HEK293 (cell line): ENCODE data around the gene OSBPL1A.

ENCODE experiments used
- CTCF ChIA-PET: fragments of 350-600 bp; formaldehyde crosslinking; extraction: SDS; loops from one replicate; lab custom pipeline; 2021; ENCODE audit warnings: antibody characterized with exemption; lab: Yijun Ruan, JAX
- POLR2A ChIA-PET: fragments of 300-600 bp; formaldehyde crosslinking; extraction: SDS; loops from one replicate; lab custom pipeline; 2020; ENCODE audit warnings: antibody characterized with exemption, inconsistent platforms; lab: Yijun Ruan, JAX
- H3K27ac ChIP-seq: fragments of 200-500 bp; sonication (Bioruptor generic); 2 replicates; pipeline ENCODE4 v1.5.1; 2014; ENCODE audit warnings: low read depth, low read length, control low read depth, inconsistent platforms; ENCODE audit errors: extremely low read depth
- H3K36me3 ChIP-seq, 2 experiments: fragments of 200-500 bp in 1 of 2; sonication (Bioruptor generic) in 1 of 2; 1 replicate in 1 of 2; 2 replicates in 1 of 2; pipeline ENCODE4 v1.5.1; 2014 to 2017; ENCODE audit warnings: inconsistent platforms in 2 of 2, low read length in 2 of 2; ENCODE audit not compliant: control insufficient read depth in 2 of 2, insufficient read depth in 1 of 2
- H3K4me1 ChIP-seq: fragments of 200-500 bp; sonication (Bioruptor generic); 2 replicates; pipeline ENCODE4 v1.5.1; 2014; ENCODE audit warnings: mild to moderate bottlenecking, low read length, inconsistent platforms; ENCODE audit not compliant: control insufficient read depth, insufficient read depth
- H3K4me3 ChIP-seq: 2 replicates; pipeline ENCODE4 v1.5.1; 2011; ENCODE audit warnings: low read depth, mild to moderate bottlenecking, control low read depth, low read length, moderate library complexity
- H3K9me3 ChIP-seq: fragments of 200-500 bp; sonication (Bioruptor generic); 2 replicates; pipeline ENCODE4 v1.5.1; 2014; ENCODE audit warnings: low read depth, low read length, inconsistent platforms; ENCODE audit not compliant: control insufficient read depth, insufficient read depth
- BCL11B ChIP-seq: fragments of 450-650 bp; formaldehyde crosslinking; IDR thresholded peaks from 2 replicates; pipeline ENCODE4 v1.5.1; 2016; ENCODE audit warnings: low read depth, missing biosample characterization, missing genetic modification characterization
- INSM2 ChIP-seq: fragments of 450-650 bp; formaldehyde crosslinking; IDR thresholded peaks from 2 replicates; pipeline ENCODE4 v1.5.1; 2016; ENCODE audit warnings: missing biosample characterization, missing genetic modification characterization
- KLF16 ChIP-seq: fragments of 450-650 bp; formaldehyde crosslinking; IDR thresholded peaks from 2 replicates; pipeline ENCODE4 v1.5.1; 2017; ENCODE audit warnings: missing biosample characterization, missing genetic modification characterization
- MYNN ChIP-seq: fragments of 450-650 bp; formaldehyde crosslinking; IDR thresholded peaks from 2 replicates; pipeline ENCODE4 v1.5.1; 2016; ENCODE audit warnings: missing biosample characterization, missing genetic modification characterization, borderline replicate concordance
- OSR2 ChIP-seq: fragments of 450-650 bp; formaldehyde crosslinking; IDR thresholded peaks from 2 replicates; pipeline ENCODE4 v1.5.1; 2016; ENCODE audit warnings: missing biosample characterization, missing genetic modification characterization
- PRDM1 ChIP-seq: fragments of 450-650 bp; formaldehyde crosslinking; IDR thresholded peaks from 2 replicates; pipeline ENCODE4; 2016; ENCODE audit warnings: missing biosample characterization, missing genetic modification characterization
- SCRT2 ChIP-seq: fragments of 450-650 bp; formaldehyde crosslinking; IDR thresholded peaks from 2 replicates; pipeline ENCODE4 v1.5.1; 2016; ENCODE audit warnings: missing biosample characterization, missing genetic modification characterization
- SP7 ChIP-seq: fragments of 450-650 bp; formaldehyde crosslinking; IDR thresholded peaks from 2 replicates; pipeline ENCODE4 v1.5.1; 2016; ENCODE audit warnings: missing biosample characterization, missing genetic modification characterization
- TSHZ1 ChIP-seq: fragments of 450-650 bp; formaldehyde crosslinking; IDR thresholded peaks from 2 replicates; pipeline ENCODE4 v1.5.1; 2016; ENCODE audit warnings: missing biosample characterization, missing genetic modification characterization, borderline replicate concordance
- YY1 ChIP-seq: fragments of 450-650 bp; formaldehyde crosslinking; IDR thresholded peaks from 2 replicates; pipeline ENCODE4 v1.5.1; 2018; ENCODE audit warnings: missing biosample characterization, missing genetic modification characterization
- ZBTB21 ChIP-seq: fragments of 450-650 bp; formaldehyde crosslinking; IDR thresholded peaks from 2 replicates; pipeline ENCODE4 v1.5.1; 2017; ENCODE audit warnings: missing biosample characterization, missing genetic modification characterization
- ZBTB48 ChIP-seq: fragments of 450-650 bp; formaldehyde crosslinking; IDR thresholded peaks from 2 replicates; pipeline ENCODE4 v1.5.1; 2016; ENCODE audit warnings: missing biosample characterization, missing genetic modification characterization
- ZBTB8A ChIP-seq: fragments of 450-650 bp; formaldehyde crosslinking; IDR thresholded peaks from 2 replicates; pipeline ENCODE4 v1.5.1; 2016; ENCODE audit warnings: missing biosample characterization, missing genetic modification characterization
- ZEB2 ChIP-seq: fragments of 450-650 bp; formaldehyde crosslinking; IDR thresholded peaks from 2 replicates; pipeline ENCODE4 v1.5.1; 2016; ENCODE audit warnings: missing biosample characterization, missing genetic modification characterization
- ZNF138 ChIP-seq: fragments of 450-650 bp; formaldehyde crosslinking; IDR thresholded peaks from 2 replicates; pipeline ENCODE4 v1.5.1; 2016; ENCODE audit warnings: missing biosample characterization, missing genetic modification characterization, borderline replicate concordance
- ZNF19 ChIP-seq: fragments of 450-650 bp; formaldehyde crosslinking; IDR thresholded peaks from 2 replicates; pipeline ENCODE4; 2016; ENCODE audit warnings: missing biosample characterization, missing genetic modification characterization, low read depth
- ZNF211 ChIP-seq: fragments of 450-650 bp; formaldehyde crosslinking; IDR thresholded peaks from 2 replicates; pipeline ENCODE4 v1.5.1; 2016; ENCODE audit warnings: low read depth, missing biosample characterization, missing genetic modification characterization
- ZNF324 ChIP-seq: fragments of 450-650 bp; formaldehyde crosslinking; IDR thresholded peaks from 2 replicates; pipeline ENCODE4 v1.5.1; 2016; ENCODE audit warnings: missing biosample characterization, missing genetic modification characterization
- ZNF366 ChIP-seq: fragments of 450-650 bp; formaldehyde crosslinking; conservative IDR thresholded peaks from 2 replicates; pipeline ENCODE4 v1.5.1; 2016; ENCODE audit warnings: missing biosample characterization, missing genetic modification characterization
- ZNF571 ChIP-seq: fragments of 450-650 bp; formaldehyde crosslinking; IDR thresholded peaks from 2 replicates; pipeline ENCODE4 v1.5.0; 2017; ENCODE audit warnings: missing biosample characterization, missing genetic modification characterization
- ZNF596 ChIP-seq: fragments of 450-650 bp; IDR thresholded peaks from 2 replicates; pipeline ENCODE4 v1.5.0; 2018; ENCODE audit warnings: missing biosample characterization, mild to moderate bottlenecking, missing genetic modification characterization, moderate library complexity
- ZNF747 ChIP-seq: fragments of 450-650 bp; formaldehyde crosslinking; IDR thresholded peaks from 2 replicates; pipeline ENCODE4 v1.5.1; 2016; ENCODE audit warnings: missing biosample characterization, missing genetic modification characterization
- ZNF776 ChIP-seq: fragments of 450-650 bp; formaldehyde crosslinking; IDR thresholded peaks from 2 replicates; pipeline ENCODE4 v1.5.0; 2017; ENCODE audit warnings: missing biosample characterization, missing genetic modification characterization, borderline replicate concordance
- TF ChIP-seq, protein P1 (sequence below): fragments of 450-650 bp; formaldehyde crosslinking; IDR thresholded peaks from 2 replicates; pipeline ENCODE4 v1.5.1; 2016; ENCODE audit warnings: missing biosample characterization, missing genetic modification characterization, borderline replicate concordance

OSBPL1A gene

DNA sequence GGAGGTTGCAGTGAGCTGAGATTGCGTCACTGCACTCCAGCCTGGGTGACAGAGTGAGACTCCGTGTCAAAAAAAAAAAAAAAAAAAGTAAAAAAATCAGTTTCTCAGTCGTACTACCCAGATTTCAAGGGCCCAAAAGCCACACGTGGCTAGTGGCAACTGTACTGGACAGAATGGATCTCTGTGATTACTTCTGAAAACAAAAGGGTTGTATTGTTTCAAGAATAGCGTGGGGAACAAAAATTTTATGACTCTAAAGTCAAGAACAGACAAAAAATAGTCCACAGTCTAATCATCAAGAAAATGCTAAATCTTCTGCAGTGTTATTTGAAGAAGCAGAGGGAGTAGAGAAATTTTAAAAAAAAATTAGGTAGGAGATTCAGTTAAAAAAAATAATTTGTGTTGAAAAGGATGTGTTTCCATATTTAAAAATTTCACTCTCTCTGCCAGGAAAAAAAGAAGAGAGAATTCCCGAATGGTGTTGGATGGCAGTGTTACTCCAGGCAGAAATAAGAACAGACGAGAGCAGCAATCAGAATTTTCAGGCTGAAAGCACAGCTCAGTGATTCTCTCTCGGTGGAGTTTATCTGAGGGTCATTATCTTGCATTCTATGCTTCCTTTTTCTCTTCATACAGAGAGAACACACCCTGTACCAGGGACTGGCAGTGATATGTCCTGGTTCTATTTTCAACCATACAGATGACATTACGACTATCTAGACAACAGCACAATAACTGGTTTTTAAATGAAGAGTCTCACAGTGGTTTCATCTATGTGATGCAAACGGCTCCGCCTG, 196.9 kb downstream of the OSBPL1A start:
- Histone ChIP-seq H3K4me1 (0 out of 2 replicates have a peak, but pooled peaks cover 3% of the 10 kb centered on the region), H3K9me3 (no peaks in the 10 kb centered on the region), H3K36me3 (no peaks in the 10 kb centered on the region), H3K4me3 (no peak overlapping the region), H3K27ac (no peak overlapping the region)
- ChIA-PET CTCF (interaction anchor here (1.9 kb wide), 1 partner anchor 10 kb away, joined by 4 read pairs; no protein-coding TSS in a partner anchor), POLR2A (interaction anchor here (1.2 to 1.3 kb wide), 2 partner anchors 62 to 197 kb away, joined by 3 to 5 read pairs; partner anchors contain the start of genes CABYR and OSBPL1A)
- no peak for TF ChIP-seq ZEB2 (tag by site-specific recombination)
- TF ChIP-seq ZNF571 = no peak
- TF ChIP-seq, protein P1, sequence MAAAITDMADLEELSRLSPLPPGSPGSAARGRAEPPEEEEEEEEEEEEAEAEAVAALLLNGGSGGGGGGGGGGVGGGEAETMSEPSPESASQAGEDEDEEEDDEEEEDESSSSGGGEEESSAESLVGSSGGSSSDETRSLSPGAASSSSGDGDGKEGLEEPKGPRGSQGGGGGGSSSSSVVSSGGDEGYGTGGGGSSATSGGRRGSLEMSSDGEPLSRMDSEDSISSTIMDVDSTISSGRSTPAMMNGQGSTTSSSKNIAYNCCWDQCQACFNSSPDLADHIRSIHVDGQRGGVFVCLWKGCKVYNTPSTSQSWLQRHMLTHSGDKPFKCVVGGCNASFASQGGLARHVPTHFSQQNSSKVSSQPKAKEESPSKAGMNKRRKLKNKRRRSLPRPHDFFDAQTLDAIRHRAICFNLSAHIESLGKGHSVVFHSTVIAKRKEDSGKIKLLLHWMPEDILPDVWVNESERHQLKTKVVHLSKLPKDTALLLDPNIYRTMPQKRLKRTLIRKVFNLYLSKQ (tag by site-specific recombination) = no peak
- no peak for TF ChIP-seq INSM2 (tag by site-specific recombination)
- TF ChIP-seq ZNF747 (tag by site-specific recombination) = no peak

DNA sequence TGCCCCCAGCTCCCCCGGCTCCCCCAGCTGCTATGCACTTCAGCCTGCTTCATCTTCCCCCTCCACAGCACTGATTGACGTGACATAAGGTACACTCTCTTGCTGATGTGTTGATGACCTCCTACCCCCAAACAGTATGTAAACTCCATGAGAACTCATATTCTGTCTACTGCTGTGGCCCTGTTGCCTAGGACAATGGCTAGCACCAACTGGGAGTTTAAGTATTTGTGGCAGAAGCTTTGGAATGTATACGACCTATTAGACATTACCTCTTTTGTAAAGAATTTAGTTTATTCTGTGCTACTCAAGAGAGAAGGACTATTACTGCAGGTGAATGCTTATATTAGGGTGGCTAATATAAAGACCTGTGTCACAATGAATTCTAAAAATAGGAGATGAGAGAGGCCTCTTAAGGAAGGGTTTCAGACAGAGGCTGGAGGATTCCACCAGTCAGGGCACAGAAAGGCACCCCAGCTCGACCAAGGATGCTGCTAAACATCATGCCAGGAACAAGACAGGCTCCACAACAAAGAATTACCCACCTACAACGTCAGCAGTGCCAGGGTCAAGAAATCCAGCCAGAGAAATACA, 198.2 kb downstream of the OSBPL1A start:
- POLR2A ChIA-PET = interaction anchor here (1.2 kb wide), 1 partner anchor 199 kb away, joined by 3 read pairs; the partner anchor contains the start of gene OSBPL1A
- no peak for TF ChIP-seq ZNF366 (tag by site-specific recombination)
- TF ChIP-seq ZBTB21 (tag by site-specific recombination) = no peak
- no peak for TF ChIP-seq TSHZ1 (tag by site-specific recombination)
- no peak for TF ChIP-seq ZNF138 (tag by site-specific recombination)
- TF ChIP-seq ZNF19 = no peak
- TF ChIP-seq BCL11B (tag by site-specific recombination) = no peak
- TF ChIP-seq SP7 (tag by site-specific recombination) = no peak
- no peak for TF ChIP-seq ZNF324 (tag by site-specific recombination)
- no peak for TF ChIP-seq YY1 (tag by site-specific recombination)
- TF ChIP-seq MYNN (tag by site-specific recombination) = no peak
- no peak for TF ChIP-seq OSR2 (tag by site-specific recombination)
- TF ChIP-seq ZBTB8A (tag by site-specific recombination) = no peak
- TF ChIP-seq ZBTB48 = no peak
- TF ChIP-seq SCRT2 (tag by site-specific recombination) = no peak
- no peak for TF ChIP-seq ZNF596 (tag by site-specific recombination)
- no peak for TF ChIP-seq KLF16
- TF ChIP-seq ZNF211 (tag by site-specific recombination) = no peak
- no peak for TF ChIP-seq ZNF776 (tag by site-specific recombination)
- no peak for TF ChIP-seq PRDM1 (tag by site-specific recombination)
- Histone ChIP-seq H3K4me3 (no peak overlapping the region), H3K9me3 (no peaks in the 10 kb centered on the region), H3K36me3 (no peaks in the 10 kb centered on the region), H3K4me1 (no peaks in the 10 kb centered on the region), H3K27ac (no peak overlapping the region)
- CTCF ChIA-PET = interaction anchor here (0.7 to 1.2 kb wide), 2 partner anchors 16 to 160 kb away, joined by 3 read pairs; no protein-coding TSS in a partner anchor
